GM21526 (cell line): ENCODE measurements around the gene MACROD1.

Source experiments
- ATAC-seq: cut with Tn5 transposase; IDR thresholded peaks from one replicate; pipeline ENCODE4 v1.9.1; 2021; ENCODE audit warnings: moderate library complexity; ENCODE audit not compliant: unreplicated experiment, low FRiP score

Gene MACROD1

GRCh38 chr11:64095273-64095817 is 70.6 kb downstream of the MACROD1 start:
- no peak for ATAC-seq

GRCh38 chr11:64094463-64095260 is 71.3 kb downstream of the MACROD1 start:
- ATAC-seq = no peak

GRCh38 chr11:64093233-64094039 is 72.5 kb downstream of the MACROD1 start:
- no peak for ATAC-seq

GRCh38 chr11:64092761-64093136 is 73.2 kb downstream of the MACROD1 start:
- no peak for ATAC-seq

GRCh38 chr11:64092111-64092760 is 73.7 kb downstream of the MACROD1 start:
- no peak for ATAC-seq

GRCh38 chr11:64090806-64091516 is 75.0 kb downstream of the MACROD1 start:
- ATAC-seq = no peak

- no peak for ATAC-seq
Measured at GRCh38 chr11:64089915-64090805, 75.8 kb downstream of the MACROD1 start.

- no peak for ATAC-seq
Measured at GRCh38 chr11:64089493-64089892, 76.4 kb downstream of the MACROD1 start.

- no peak for ATAC-seq
Measured at GRCh38 chr11:64089027-64089360, 76.9 kb downstream of the MACROD1 start.

- no peak for ATAC-seq
Measured at GRCh38 chr11:64088162-64089026, 77.5 kb downstream of the MACROD1 start.

GRCh38 chr11:64086258-64087123 is 79.4 kb downstream of the MACROD1 start:
- ATAC-seq = no peak

- no peak for ATAC-seq
Measured at GRCh38 chr11:64085906-64086257, 80.0 kb downstream of the MACROD1 start.

- no peak for ATAC-seq
Measured at GRCh38 chr11:64084951-64085710, 80.8 kb downstream of the MACROD1 start.

- ATAC-seq = no peak
Measured at GRCh38 chr11:64084146-64084950, 81.6 kb downstream of the MACROD1 start.

- no peak for ATAC-seq
Measured at GRCh38 chr11:64083398-64084080, 82.4 kb downstream of the MACROD1 start.
